ENCODE results near the gene DCAF17.
"Not testable (repeated sequence)": the region's sequence is repeated elsewhere in the genome, so short reads cannot be mapped to it uniquely, and the experiment has no call there.

The DCAF17 gene

DNA sequence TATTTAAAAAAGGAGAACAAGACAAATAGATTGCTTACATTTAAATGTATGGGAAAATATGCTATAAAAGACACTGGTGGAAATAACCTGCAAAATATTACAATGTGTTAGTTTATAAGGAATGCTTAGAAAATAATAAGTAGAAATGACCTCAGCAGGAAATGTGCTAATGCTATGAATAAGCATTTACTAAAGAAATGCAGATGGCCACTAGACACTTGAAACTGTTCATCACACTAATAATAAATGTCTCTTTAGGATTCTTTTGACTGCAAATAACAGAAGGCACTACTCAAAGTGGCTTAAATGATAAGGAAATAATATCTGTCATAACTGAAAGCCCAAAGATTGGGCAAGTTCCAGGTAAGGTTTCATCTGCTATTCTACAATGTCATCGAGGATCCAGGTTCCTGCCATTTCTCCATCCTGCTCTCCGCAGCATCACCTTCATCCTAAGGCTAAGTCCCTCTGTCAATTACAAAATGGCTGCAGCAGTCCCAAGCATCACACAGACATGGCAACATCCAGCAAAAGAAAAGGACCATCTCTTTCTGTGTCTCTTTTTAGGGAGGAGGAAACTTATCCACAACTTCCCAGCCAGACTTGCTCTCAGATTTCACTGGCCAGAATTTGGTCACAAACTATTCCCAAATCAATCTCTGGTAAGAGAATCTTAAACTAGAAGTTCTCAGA is 22.1 kb upstream of the DCAF17 start:
- TF ChIP-seq, protein P1, sequence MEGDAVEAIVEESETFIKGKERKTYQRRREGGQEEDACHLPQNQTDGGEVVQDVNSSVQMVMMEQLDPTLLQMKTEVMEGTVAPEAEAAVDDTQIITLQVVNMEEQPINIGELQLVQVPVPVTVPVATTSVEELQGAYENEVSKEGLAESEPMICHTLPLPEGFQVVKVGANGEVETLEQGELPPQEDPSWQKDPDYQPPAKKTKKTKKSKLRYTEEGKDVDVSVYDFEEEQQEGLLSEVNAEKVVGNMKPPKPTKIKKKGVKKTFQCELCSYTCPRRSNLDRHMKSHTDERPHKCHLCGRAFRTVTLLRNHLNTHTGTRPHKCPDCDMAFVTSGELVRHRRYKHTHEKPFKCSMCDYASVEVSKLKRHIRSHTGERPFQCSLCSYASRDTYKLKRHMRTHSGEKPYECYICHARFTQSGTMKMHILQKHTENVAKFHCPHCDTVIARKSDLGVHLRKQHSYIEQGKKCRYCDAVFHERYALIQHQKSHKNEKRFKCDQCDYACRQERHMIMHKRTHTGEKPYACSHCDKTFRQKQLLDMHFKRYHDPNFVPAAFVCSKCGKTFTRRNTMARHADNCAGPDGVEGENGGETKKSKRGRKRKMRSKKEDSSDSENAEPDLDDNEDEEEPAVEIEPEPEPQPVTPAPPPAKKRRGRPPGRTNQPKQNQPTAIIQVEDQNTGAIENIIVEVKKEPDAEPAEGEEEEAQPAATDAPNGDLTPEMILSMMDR (IDR thresholded peaks at IDR 0.05; ENCODE audit: insufficient read depth, low read length, missing control alignments), result no peak
- ChIA-PET CTCF (no interaction called here), POLR2A (no interaction called here)
- no peak overlapping the region for H3K4me3 ChIP-seq (ENCODE audit: low read depth, low read length)
- no peak for DNase-seq (ENCODE audit: low read depth, low spot score)

DNA sequence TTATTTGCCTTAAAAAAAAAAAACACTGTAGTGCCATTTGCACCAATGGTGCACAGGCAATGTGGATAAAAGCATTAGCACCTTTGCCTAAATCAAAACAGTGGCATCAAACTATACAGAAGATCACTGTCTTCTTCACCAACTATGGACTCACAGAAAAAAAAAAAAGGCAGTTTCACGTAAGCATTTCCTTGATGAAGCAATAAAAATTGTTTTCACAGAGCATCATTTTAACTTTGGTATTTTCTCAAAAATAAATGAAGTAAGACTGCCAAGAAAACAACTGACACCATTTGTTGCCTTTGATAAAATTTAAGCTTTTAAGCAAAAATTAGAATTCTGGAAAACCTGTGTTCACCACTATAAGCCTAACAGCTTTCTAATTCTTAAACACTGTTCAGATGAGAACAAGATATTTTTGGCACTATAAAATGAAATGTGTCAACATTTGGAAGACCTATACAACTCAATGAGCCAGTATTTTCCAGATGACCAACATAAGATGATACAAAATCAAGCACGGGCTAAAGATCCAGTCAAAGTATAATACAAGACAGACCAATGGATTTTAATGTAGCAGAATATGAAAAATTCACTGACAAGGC is 21.4 kb upstream of the DCAF17 start:
- DNase-seq (ENCODE audit: low read depth, low spot score), result no peak
- ChIA-PET POLR2A (no interaction called here), CTCF (interaction anchor here (2.0 to 2.6 kb wide), 2 partner anchors 10 to 440 kb away, joined by 6 to 24 read pairs; no protein-coding TSS in a partner anchor)
- TF ChIP-seq, protein P1 (IDR thresholded peaks at IDR 0.05; ENCODE audit: insufficient read depth, low read length, missing control alignments), result no peak
- H3K4me3 ChIP-seq (ENCODE audit: low read depth, low read length), result no peak overlapping the region

DNA sequence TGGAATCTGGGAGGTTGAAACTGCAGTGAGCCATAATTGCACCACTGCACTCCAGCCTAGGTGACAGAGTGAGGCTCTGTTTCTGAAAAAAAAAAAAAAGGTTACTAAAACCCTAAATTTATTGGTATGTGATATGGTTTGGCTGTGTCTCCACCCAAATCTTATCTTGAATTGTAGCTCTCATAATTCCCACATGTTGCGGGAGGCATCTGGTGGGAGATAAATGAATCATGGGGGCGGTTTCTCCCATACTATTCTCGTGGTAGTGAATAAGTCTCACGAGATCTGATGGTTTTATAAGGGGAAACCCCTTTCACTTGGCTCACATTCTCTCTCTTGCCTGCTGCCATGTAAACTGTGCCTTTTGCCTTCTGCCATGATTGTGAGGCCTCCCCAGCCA is 19.4 kb upstream of the DCAF17 start:
- H3K4me3 ChIP-seq (ENCODE audit: low read depth, low read length); POLR2A ChIA-PET; DNase-seq (ENCODE audit: low read depth, low spot score): not testable (repeated sequence)
- CTCF ChIA-PET, result interaction anchor here (0.8 to 3.7 kb wide), 7 partner anchors 15 to 486 kb away, joined by 3 to 33 read pairs (median 20); partner anchors contain the start of genes GORASP2 and TLK1

DNA sequence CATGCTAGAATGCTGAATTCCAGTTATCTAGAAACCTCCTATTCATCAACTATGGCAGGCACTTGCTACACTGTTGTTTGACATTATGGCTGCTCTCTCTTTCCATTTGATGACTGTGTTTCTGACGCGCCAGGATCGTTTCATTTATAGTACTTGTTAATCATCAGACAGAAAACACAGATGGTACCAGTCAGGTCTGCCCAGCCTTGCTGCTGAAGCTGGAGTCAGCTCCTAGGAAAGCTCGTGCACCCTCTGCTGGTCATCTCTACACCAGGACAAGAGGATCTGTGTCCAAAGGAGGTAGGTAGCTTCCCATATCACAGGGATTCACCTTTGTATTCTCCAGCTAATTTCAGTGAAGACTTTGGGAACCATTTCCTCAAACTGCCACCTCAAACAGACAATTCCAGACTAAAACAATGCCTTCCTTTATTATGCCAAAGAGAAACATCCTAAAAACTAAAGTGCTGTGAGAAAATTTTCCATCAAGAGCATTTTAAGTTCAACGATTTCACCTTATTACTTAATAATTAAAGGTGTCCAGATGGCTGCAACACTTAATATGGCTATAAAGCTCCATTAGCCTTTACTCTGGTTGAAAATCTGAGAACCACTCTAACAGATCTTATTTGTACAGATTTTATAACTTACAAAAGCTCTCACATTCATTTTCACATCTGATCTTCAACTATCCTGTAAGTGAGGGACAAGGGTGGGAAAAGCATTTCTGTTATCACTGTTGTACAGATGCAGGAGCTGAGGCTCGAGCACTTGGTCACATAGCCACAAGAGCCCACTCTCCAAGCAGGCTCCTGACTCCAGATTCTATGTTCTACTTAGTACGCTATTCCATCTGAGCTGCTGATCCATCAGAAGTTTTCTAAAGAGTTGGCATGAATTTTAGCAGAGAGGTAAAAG is 17.8 kb upstream of the DCAF17 start:
- ChIA-PET POLR2A (interaction anchor here (0.9 to 1.4 kb wide), 3 partner anchors 17 to 443 kb away, joined by 3 to 5 read pairs (median 3); partner anchors contain the start of genes DCAF17 and METTL8), CTCF (interaction anchor here (0.6 to 3.7 kb wide), 69 partner anchors 9 to 697 kb away, joined by 3 to 79 read pairs (median 4); partner anchors contain the start of genes DCAF17, GORASP2, METTL8 and TLK1)
- DNase-seq (ENCODE audit: low read depth, low spot score), result peak; percentile 84
- TF ChIP-seq, protein P1 (IDR thresholded peaks at IDR 0.05; ENCODE audit: insufficient read depth, low read length, missing control alignments), result peak; percentile 94
- no peak overlapping the region for H3K4me3 ChIP-seq (ENCODE audit: low read depth, low read length)

DNA sequence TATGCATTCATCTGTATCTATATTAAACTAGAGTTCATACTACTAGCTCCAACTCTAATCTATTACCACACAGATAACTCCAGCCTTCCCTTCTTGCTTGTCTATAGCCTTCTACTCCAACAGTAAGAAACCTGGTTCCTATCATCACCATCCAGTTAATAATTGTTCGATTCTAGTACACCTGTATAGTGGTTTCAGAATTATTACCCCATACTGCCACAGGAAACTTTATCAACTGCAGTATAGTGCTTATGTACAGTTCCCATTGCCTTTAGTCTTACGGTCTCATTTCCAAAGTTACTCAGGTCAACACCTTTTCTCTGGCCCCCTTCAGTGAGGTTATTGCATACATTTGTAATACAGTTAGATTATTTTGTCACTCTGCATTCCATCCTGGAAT is 14.7 kb upstream of the DCAF17 start:
- ChIA-PET POLR2A (no interaction called here), CTCF (interaction anchor here (1.1 to 1.3 kb wide), 2 partner anchors 13 to 255 kb away, joined by 3 read pairs; no protein-coding TSS in a partner anchor)
- TF ChIP-seq, protein P1 (IDR thresholded peaks at IDR 0.05; ENCODE audit: insufficient read depth, low read length, missing control alignments), result no peak
- DNase-seq (ENCODE audit: low read depth, low spot score), result no peak
- H3K4me3 ChIP-seq (ENCODE audit: low read depth, low read length), result no peak overlapping the region

DNA sequence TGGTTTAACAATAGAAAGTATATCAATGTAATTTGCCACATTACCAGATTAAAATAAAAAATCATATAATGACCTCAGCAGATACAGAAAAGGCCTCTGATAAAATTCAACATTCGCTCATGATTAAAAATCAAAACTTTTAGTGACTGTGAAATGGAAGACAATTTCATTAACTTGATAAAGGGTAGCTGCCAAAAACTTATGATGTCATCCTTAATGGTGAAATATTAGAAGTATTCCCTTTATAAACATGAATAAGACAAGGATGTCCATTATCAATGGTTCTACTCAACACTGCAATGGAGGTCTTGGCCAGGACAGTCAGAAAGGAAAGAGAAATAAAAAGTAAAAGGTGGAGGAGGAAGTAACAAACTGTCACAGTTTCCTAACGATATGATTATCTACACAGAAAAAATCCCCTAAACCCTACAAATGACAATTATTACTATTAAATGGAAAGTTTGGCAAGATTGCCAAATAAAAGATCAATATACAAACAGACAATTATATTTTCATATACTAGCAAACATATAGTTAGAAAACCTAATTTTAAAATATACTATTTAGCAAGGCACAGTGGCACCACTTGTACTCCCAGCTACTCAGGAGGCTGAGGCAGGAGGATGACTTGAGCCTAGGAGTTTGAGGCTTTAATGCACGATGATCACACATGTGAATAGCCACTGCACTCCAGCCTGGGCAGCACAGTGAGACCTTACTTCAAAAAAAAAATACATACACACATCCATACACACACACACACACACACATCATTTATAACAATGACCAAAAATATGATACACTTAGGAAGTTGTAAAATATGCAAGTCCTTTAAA is 13.1 kb upstream of the DCAF17 start:
- TF ChIP-seq, protein P1 (IDR thresholded peaks at IDR 0.05; ENCODE audit: insufficient read depth, low read length, missing control alignments), result no peak
- ChIA-PET POLR2A (no interaction called here), CTCF (interaction anchor here (1.2 to 2.2 kb wide), 3 partner anchors 11 to 448 kb away, joined by 3 to 13 read pairs (median 3); no protein-coding TSS in a partner anchor)
- no peak overlapping the region for H3K4me3 ChIP-seq (ENCODE audit: low read depth, low read length)
- no peak for DNase-seq (ENCODE audit: low read depth, low spot score)

DNA sequence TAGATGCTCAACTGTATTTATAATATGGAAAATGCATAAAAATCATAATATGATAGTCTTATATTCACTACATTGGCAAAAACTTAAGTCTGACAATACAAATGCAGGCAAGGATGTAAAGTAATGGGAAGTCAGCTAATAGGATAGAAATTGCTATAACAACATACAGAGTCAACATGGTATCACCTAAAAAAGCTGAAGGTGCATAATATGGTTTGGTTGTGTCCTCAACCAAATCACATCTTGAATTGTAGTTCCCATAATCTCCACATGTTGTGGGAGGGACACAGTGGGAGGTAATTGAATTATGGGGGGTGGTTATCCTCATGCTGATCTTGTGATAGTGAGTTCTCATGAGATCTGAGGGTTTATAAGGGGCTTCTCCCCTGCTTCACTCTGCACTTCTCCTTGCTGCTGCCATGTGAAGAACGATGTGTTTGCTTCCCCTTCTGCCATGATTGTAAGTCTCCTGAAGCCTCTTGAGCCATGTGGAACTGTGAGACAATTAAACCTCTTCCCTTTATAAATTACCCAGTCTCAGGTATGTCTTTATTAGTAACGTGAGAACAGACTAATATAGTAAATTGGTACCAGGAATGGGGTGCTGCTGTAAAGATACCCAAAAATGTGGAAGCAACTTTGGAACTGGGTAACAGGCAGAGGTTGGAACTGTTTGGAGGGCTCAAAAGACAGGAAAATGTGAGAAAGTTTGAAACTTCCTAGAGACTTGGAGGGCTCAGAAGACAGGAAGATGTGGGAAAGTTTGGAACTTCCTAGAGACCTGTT is 11.1 kb upstream of the DCAF17 start:
- DNase-seq (ENCODE audit: low read depth, low spot score); POLR2A ChIA-PET: not testable (repeated sequence)
- CTCF ChIA-PET, result interaction anchor here (1.2 kb wide), 1 partner anchor 9 kb away, joined by 6 read pairs; no protein-coding TSS in a partner anchor

More for the DNA sequence above, 11.1 kb upstream of the DCAF17 start:
- not testable (repeated sequence) for H3K4me3 ChIP-seq (ENCODE audit: low read depth, low read length)

Data from AG04449 (cell line).